Brain pericyte (primary cell): Measurements from ENCODE around the gene ZNF335.

Experiments used
- DNase-seq: peaks from one replicate; pipeline ENCODE4 v3.0.0-alpha.2; 2012; ENCODE audit warnings: low read depth, low spot score

The ZNF335 gene

GRCh38 chr20:45952861-45953260 lies 19.1 kb downstream of the ZNF335 start:
- no peak for DNase-seq

- DNase-seq: no peak
These were observed 19.8 kb downstream of the ZNF335 start for GRCh38 chr20:45951925-45952834.

GRCh38 chr20:45950330-45950646 lies 21.7 kb downstream of the ZNF335 start:
- no peak for DNase-seq

GRCh38 chr20:45949542-45950329 lies 22.3 kb downstream of the ZNF335 start:
- DNase-seq: no peak

- DNase-seq: no peak
These were observed 23.1 kb downstream of the ZNF335 start for GRCh38 chr20:45948742-45949541.

GRCh38 chr20:45948261-45948733 lies 23.7 kb downstream of the ZNF335 start:
- no peak for DNase-seq

- no peak for DNase-seq
These were observed 24.7 kb downstream of the ZNF335 start for GRCh38 chr20:45947110-45947866.

GRCh38 chr20:45946149-45946970 lies 25.6 kb downstream of the ZNF335 start:
- DNase-seq: no peak

GRCh38 chr20:45945678-45946148 lies 26.3 kb downstream of the ZNF335 start:
- DNase-seq: peak; percentile 66

GRCh38 chr20:45944965-45945677 lies 26.9 kb downstream of the ZNF335 start:
- DNase-seq: no peak

- DNase-seq: no peak
These were observed 27.6 kb downstream of the ZNF335 start for GRCh38 chr20:45944151-45944964.

- no peak for DNase-seq
These were observed 28.4 kb downstream of the ZNF335 start for GRCh38 chr20:45943613-45944012.

GRCh38 chr20:45940469-45940868 lies 31.5 kb downstream of the ZNF335 start:
- DNase-seq: no peak

GRCh38 chr20:45940053-45940452 lies 31.9 kb downstream of the ZNF335 start:
- DNase-seq: no peak

GRCh38 chr20:45938727-45939438 lies 33.1 kb downstream of the ZNF335 start:
- no peak for DNase-seq

GRCh38 chr20:45937765-45938164 lies 34.2 kb downstream of the ZNF335 start:
- DNase-seq: no peak

- DNase-seq: no peak
These were observed 36.5 kb downstream of the ZNF335 start for GRCh38 chr20:45935416-45936046.
